Spleen (tissue), 7 donors: ENCODE measurements around the gene MAPT.

Experiments
- CTCF ChIP-seq, 11 experiments: fragments of 200-600 bp in 7 of 11; fragments of 450-650 bp in 4 of 11; sonication (generic) in 4 of 11; IDR thresholded peaks in 8 of 11; conservative IDR thresholded peaks in 3 of 11; 1 replicate in 7 of 11; 2 replicates in 4 of 11; pipeline versions ENCODE4 v1.4.0 to v1.8.0; 2016 to 2021; ENCODE audit warnings: antibody characterized with exemption in 11 of 11, inconsistent platforms in 4 of 11, mild to moderate bottlenecking in 1 of 11
- POLR2A ChIP-seq, 3 donors: fragments of 450-650 bp; IDR thresholded peaks; one replicate each; pipeline ENCODE4 v1.5.1; 2017; ENCODE audit warnings: antibody characterized with exemption in 3 of 3, mild to moderate bottlenecking in 1 of 3
- POLR2AphosphoS5 ChIP-seq, 3 donors: sonication (generic); formaldehyde crosslinking; IDR thresholded peaks; one replicate each; pipeline ENCODE4 v1.5.1; 2017; ENCODE audit warnings: antibody characterized with exemption in 3 of 3
- donor health status: DM: no; HTN: no; CAD: no; lungs with moderate emphysema.
- donor health status: DM: no; HTN: no; CAD: no.
- donor health status: DM: no; HTN: no; CAD: no.

- TF ChIP-seq CTCF (IDR thresholded peaks at IDR 0.05 in 8 of 11, conservative IDR thresholded peaks at IDR 0.05 in 3 of 11), result no peak
- TF ChIP-seq POLR2A (IDR thresholded peaks at IDR 0.05), result no peak
- TF ChIP-seq POLR2AphosphoS5 (IDR thresholded peaks at IDR 0.05), result no peak
These were observed 116.3 kb downstream of the MAPT start for GRCh38 chr17:46010597-46011186.
